Activated naive CD4-positive, alpha-beta T cell treated with anti-CD3 and anti-CD28 coated beads for 36 hours (primary cell): ENCODE measurements around the gene TGFBR1. TPM values are rescaled to one million over a fixed set of nuclear protein-coding genes. Genes with fewer than 3 reads are reported as not detected.

Experiments used
- CTCF ChIA-PET: fragments of 350-600 bp; sonication (Branson Sonifier 250); formaldehyde crosslinking; loops from one replicate; lab custom pipeline; 2021; ENCODE audit warnings: antibody characterized with exemption; lab: Charles Lee
- DNase-seq: peaks from one replicate; pipeline ENCODE4 v3.0.0-alpha.2; 2020
- H3K27ac Mint-ChIP-seq: one replicate; pipeline ENCODE4 v1.8.0; 2021; ENCODE audit warnings: mild to moderate bottlenecking, mixed read lengths
- H3K27me3 Mint-ChIP-seq: one replicate; pipeline ENCODE4 v1.8.0; 2021; ENCODE audit warnings: low read depth, mixed read lengths
- H3K36me3 Mint-ChIP-seq: one replicate; pipeline ENCODE4 v1.8.0; 2021; ENCODE audit warnings: low read depth, mixed read lengths
- H3K4me1 Mint-ChIP-seq: one replicate; pipeline ENCODE4 v1.8.0; 2021; ENCODE audit warnings: low read depth, mixed read lengths
- H3K4me3 Mint-ChIP-seq: one replicate; pipeline ENCODE4 v1.8.0; 2021; ENCODE audit warnings: mild to moderate bottlenecking, moderate library complexity, mixed read lengths
- H3K9me3 Mint-ChIP-seq: one replicate; pipeline ENCODE4 v1.8.0; 2021; ENCODE audit warnings: mixed read lengths
- intact Hi-C: fragments of 100-400 bp; cut with micrococcal nuclease; formaldehyde crosslinking; loops from one replicate; pipeline ENCODE4 v1.15.1; 2023
- total RNA-seq, 2 experiments: library from RNA; stranded (reverse); gene quantifications; one replicate each; pipeline ENCODE4 v1.2.3, GENCODE V29; 2021

Gene TGFBR1
- total RNA-seq, 2 experiments from 2014 or later = 13.7 to 16.9 TPM

- intact Hi-C loops = no loop called here
- H3K4me3 Mint-ChIP-seq = no peak overlapping the region
- CTCF ChIA-PET = interaction anchor here (1.2 kb wide), 2 partner anchors 17 to 354 kb away, joined by 4 to 6 read pairs; no protein-coding TSS in a partner anchor
- no peak for DNase-seq
- H3K27me3 Mint-ChIP-seq = no peaks in the 10 kb centered on the region
- no peaks in the 10 kb centered on the region for H3K36me3 Mint-ChIP-seq
- peaks cover under 1% of the 10 kb centered on the region for H3K4me1 Mint-ChIP-seq
- H3K27ac Mint-ChIP-seq = no peak overlapping the region
- H3K9me3 Mint-ChIP-seq = peaks cover 7% of the 10 kb centered on the region
These were observed 96.7 kb downstream of the TGFBR1 start for GRCh38 chr9:99201603-99202002.

Other genes starting within 250 kb of the TGFBR1 start
- gene COL15A1, start 161.2 kb upstream of the TGFBR1 start, total RNA-seq = under 1 TPM; 0.02 to 0.05 TPM
- gene ALG2, start 116.8 kb downstream of the TGFBR1 start, total RNA-seq = 10 to 100 TPM; 11.3 to 11.8 TPM
- gene SEC61B, start 117.2 kb downstream of the TGFBR1 start, total RNA-seq = 100 to 1,000 TPM; 105 TPM